ENCODE results near the gene ANKMY2. TPM values are rescaled to one million over a fixed set of nuclear protein-coding genes. Genes with fewer than 3 reads are reported as not detected.

Gene ANKMY2
- total RNA-seq, 1 donor from 2014 or later, result 11.3 TPM

GRCh38 chr7:16675277-16675676 is 29.7 kb upstream of the ANKMY2 start:
- Mint-ChIP-seq H3K27ac (no peak overlapping the region), H3K4me1 (no peaks in the 10 kb centered on the region), H3K4me3 (no peak overlapping the region), H3K36me3 (ENCODE audit: low read depth) (peaks cover 62% of the 10 kb centered on the region), H3K27me3 (no peaks in the 10 kb centered on the region), H3K9me3 (no peaks in the 10 kb centered on the region)
- POLR2A ChIA-PET, result interaction anchor here (1.4 kb wide), 1 partner anchor 10 kb away, joined by 3 read pairs; no protein-coding TSS in a partner anchor
- no peak for DNase-seq
- no peak for TF ChIP-seq CTCF (IDR thresholded peaks at IDR 0.05)
- ATAC-seq (ENCODE audit: low read depth), result no peak
- CTCF ChIA-PET, result no interaction called here
- intact Hi-C loops (cut with micrococcal nuclease), result no loop called here

DNA sequence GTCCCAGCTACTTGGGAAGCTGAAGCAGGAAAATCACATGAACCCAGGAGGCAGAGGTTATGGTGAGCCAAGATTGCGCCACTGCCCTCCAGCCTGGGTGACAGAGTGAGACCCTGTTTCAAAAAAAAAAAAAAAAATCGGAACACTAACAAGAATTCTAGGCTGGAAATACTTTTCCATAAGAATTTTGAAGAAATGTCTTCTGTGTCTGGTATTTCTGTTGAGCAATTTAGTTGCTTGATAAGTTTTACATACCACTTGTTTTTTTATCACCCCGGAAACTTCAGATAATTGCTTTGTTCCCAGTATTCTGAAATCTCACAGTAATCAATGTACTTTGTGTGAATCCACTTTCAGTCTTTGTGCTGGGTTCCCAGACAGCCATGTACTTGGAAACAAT is 26.3 kb upstream of the ANKMY2 start:
- H3K36me3 Mint-ChIP-seq (ENCODE audit: low read depth), result peaks cover 62% of the 10 kb centered on the region
- CTCF ChIA-PET, result no interaction called here
- no peak for DNase-seq

GRCh38 chr7:16670731-16671344 is 25.3 kb upstream of the ANKMY2 start:
- intact Hi-C loops (cut with micrococcal nuclease), result no loop called here

More for the DNA sequence above, 26.3 kb upstream of the ANKMY2 start:
- Mint-ChIP-seq H3K27ac (no peak overlapping the region), H3K9me3 (no peaks in the 10 kb centered on the region), H3K27me3 (no peaks in the 10 kb centered on the region), H3K4me3 (no peak overlapping the region), H3K4me1 (no peaks in the 10 kb centered on the region)
- intact Hi-C loops (cut with micrococcal nuclease), result no loop called here
- TF ChIP-seq CTCF (IDR thresholded peaks at IDR 0.05), result no peak
- POLR2A ChIA-PET, result no interaction called here
- ATAC-seq (ENCODE audit: low read depth), result no peak

DNA sequence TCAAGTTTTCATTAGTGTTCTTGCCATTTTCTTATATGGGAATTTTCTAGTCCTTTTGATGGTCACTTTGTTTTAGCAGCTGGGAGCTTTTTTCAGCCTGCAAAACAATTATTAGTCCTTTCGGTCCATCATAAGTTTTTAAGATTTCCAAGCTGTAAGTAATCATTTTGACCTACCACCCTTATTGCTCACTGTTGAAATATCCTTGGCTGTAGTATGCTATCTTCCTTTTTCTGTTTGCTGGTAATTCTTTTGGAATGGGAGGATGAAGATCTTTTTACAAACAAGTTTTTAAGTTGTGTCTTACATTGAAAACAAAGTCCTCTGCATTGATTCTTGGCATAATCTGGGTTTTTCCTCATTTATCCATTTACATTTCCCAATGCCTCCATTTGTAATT is 24.5 kb upstream of the ANKMY2 start:
- Mint-ChIP-seq H3K4me1 (no peaks in the 10 kb centered on the region), H3K9me3 (no peaks in the 10 kb centered on the region), H3K36me3 (ENCODE audit: low read depth) (peaks cover 58% of the 10 kb centered on the region), H3K27ac (no peak overlapping the region), H3K4me3 (no peak overlapping the region), H3K27me3 (no peaks in the 10 kb centered on the region)
- no peak for TF ChIP-seq CTCF (IDR thresholded peaks at IDR 0.05)
- ATAC-seq (ENCODE audit: low read depth), result no peak
- intact Hi-C loops (cut with micrococcal nuclease), result no loop called here
- ChIA-PET CTCF (no interaction called here), POLR2A (no interaction called here)
- no peak for DNase-seq

More at GRCh38 chr7:16670731-16671344, 25.3 kb upstream of the ANKMY2 start:
- ChIA-PET CTCF (no interaction called here), POLR2A (no interaction called here)
- H3K4me3 Mint-ChIP-seq, result no peak overlapping the region
- no peaks in the 10 kb centered on the region for H3K4me1 Mint-ChIP-seq
- DNase-seq (no peak), ATAC-seq (ENCODE audit: low read depth) (no peak)
- TF ChIP-seq CTCF (IDR thresholded peaks at IDR 0.05), result no peak
- peaks cover 59% of the 10 kb centered on the region for H3K36me3 Mint-ChIP-seq (ENCODE audit: low read depth)
- H3K27ac Mint-ChIP-seq, result no peak overlapping the region
- H3K9me3 Mint-ChIP-seq, result no peaks in the 10 kb centered on the region
- H3K27me3 Mint-ChIP-seq, result no peaks in the 10 kb centered on the region

DNA sequence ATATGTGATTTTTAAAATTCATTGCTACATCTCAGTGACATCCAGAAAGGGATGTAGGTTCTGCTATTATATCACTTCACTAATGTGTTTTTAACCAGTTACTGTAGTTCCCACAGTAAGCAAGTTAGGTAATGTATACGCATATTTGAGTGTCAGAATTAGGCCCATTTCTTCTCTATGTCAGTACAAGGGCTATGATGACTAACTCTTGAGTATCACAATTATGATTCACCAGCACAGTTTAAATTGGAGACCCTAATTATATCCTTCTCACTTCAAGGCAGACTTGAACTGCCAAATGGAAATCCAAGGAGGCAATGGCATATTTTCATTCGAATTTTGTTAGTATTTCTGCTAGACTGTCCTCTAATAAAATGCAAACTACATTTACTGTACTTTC is 24.0 kb upstream of the ANKMY2 start:
- Mint-ChIP-seq H3K4me3 (no peak overlapping the region), H3K36me3 (ENCODE audit: low read depth) (peaks cover 58% of the 10 kb centered on the region), H3K27me3 (no peaks in the 10 kb centered on the region), H3K4me1 (no peaks in the 10 kb centered on the region), H3K27ac (no peak overlapping the region), H3K9me3 (no peaks in the 10 kb centered on the region)
- no peak for ATAC-seq (ENCODE audit: low read depth)
- ChIA-PET POLR2A (no interaction called here), CTCF (no interaction called here)
- no peak for TF ChIP-seq CTCF (IDR thresholded peaks at IDR 0.05)
- no peak for DNase-seq
- intact Hi-C loops (cut with micrococcal nuclease), result no loop called here
